Vagina (tissue), 2 donors: ENCODE results near the gene PCYOX1L.

Experiments
- POLR2A ChIP-seq, 2 donors: fragments of 450-650 bp; IDR thresholded peaks; one replicate each; pipeline ENCODE4 v1.6.1; 2017; ENCODE audit warnings: antibody characterized with exemption in 2 of 2, mild to moderate bottlenecking in 2 of 2, moderate library complexity in 2 of 2
- TF ChIP-seq, protein P1 (sequence below), 3 experiments: fragments of 450-650 bp in 2 of 3; fragments of 200-600 bp in 1 of 3; sonication (generic) in 1 of 3; IDR thresholded peaks; one replicate each; pipeline ENCODE4 v1.5.1; 2017 to 2019; ENCODE audit warnings: antibody characterized with exemption in 3 of 3, mild to moderate bottlenecking in 2 of 3, moderate library complexity in 2 of 3

GRCh38 chr5:149383399-149383798 is 25.6 kb downstream of the PCYOX1L start:
- TF ChIP-seq, protein P1, sequence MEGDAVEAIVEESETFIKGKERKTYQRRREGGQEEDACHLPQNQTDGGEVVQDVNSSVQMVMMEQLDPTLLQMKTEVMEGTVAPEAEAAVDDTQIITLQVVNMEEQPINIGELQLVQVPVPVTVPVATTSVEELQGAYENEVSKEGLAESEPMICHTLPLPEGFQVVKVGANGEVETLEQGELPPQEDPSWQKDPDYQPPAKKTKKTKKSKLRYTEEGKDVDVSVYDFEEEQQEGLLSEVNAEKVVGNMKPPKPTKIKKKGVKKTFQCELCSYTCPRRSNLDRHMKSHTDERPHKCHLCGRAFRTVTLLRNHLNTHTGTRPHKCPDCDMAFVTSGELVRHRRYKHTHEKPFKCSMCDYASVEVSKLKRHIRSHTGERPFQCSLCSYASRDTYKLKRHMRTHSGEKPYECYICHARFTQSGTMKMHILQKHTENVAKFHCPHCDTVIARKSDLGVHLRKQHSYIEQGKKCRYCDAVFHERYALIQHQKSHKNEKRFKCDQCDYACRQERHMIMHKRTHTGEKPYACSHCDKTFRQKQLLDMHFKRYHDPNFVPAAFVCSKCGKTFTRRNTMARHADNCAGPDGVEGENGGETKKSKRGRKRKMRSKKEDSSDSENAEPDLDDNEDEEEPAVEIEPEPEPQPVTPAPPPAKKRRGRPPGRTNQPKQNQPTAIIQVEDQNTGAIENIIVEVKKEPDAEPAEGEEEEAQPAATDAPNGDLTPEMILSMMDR (IDR thresholded peaks at IDR 0.05): no peak
- no peak for TF ChIP-seq POLR2A (IDR thresholded peaks at IDR 0.05)
